ENCODE results near the gene DGCR2. TPM values are rescaled to one million over a fixed set of nuclear protein-coding genes. Genes with fewer than 3 reads are reported as not detected.
"Not testable (repeated sequence)": the region's sequence is repeated elsewhere in the genome, so short reads cannot be mapped to it uniquely, and the experiment has no call there.

The DGCR2 gene
- total RNA-seq, 1 donor from 2014 or later, result 70.6 TPM

DNA sequence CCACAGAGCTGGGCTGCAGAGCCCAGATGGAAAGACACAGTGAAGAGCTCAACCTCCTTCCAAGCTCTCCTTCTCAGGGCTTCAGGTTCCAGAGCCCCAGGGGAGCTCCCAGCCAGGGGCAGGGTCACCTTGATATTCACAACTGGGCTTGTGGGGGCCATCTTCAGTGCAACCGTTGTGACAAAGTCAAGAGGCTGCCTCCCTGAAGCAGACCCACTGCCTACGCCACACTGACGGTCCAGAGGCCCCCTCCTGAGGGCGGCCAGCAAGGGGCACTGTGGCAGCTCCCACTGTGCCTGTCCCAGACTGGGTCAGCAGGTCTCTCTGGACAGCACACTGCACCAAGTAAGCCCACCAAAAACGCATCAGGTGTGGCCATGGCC, 84.1 kb downstream of the DGCR2 start:
- H3K27ac ChIP-seq, result no peak overlapping the region
- H3K4me3 ChIP-seq, result no peak overlapping the region
- ATAC-seq (no peak), DNase-seq (no peak)
- TF ChIP-seq, protein P1, sequence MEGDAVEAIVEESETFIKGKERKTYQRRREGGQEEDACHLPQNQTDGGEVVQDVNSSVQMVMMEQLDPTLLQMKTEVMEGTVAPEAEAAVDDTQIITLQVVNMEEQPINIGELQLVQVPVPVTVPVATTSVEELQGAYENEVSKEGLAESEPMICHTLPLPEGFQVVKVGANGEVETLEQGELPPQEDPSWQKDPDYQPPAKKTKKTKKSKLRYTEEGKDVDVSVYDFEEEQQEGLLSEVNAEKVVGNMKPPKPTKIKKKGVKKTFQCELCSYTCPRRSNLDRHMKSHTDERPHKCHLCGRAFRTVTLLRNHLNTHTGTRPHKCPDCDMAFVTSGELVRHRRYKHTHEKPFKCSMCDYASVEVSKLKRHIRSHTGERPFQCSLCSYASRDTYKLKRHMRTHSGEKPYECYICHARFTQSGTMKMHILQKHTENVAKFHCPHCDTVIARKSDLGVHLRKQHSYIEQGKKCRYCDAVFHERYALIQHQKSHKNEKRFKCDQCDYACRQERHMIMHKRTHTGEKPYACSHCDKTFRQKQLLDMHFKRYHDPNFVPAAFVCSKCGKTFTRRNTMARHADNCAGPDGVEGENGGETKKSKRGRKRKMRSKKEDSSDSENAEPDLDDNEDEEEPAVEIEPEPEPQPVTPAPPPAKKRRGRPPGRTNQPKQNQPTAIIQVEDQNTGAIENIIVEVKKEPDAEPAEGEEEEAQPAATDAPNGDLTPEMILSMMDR (IDR thresholded peaks at IDR 0.05), result no peak
- intact Hi-C loops (cut with DNase I), result no loop called here
- H3K36me3 ChIP-seq, result peaks cover 53% of the 10 kb centered on the region
- no peaks in the 10 kb centered on the region for H3K4me1 ChIP-seq
- no peaks in the 10 kb centered on the region for H3K9me3 ChIP-seq
- H3K27me3 ChIP-seq, result no peaks in the 10 kb centered on the region

DNA sequence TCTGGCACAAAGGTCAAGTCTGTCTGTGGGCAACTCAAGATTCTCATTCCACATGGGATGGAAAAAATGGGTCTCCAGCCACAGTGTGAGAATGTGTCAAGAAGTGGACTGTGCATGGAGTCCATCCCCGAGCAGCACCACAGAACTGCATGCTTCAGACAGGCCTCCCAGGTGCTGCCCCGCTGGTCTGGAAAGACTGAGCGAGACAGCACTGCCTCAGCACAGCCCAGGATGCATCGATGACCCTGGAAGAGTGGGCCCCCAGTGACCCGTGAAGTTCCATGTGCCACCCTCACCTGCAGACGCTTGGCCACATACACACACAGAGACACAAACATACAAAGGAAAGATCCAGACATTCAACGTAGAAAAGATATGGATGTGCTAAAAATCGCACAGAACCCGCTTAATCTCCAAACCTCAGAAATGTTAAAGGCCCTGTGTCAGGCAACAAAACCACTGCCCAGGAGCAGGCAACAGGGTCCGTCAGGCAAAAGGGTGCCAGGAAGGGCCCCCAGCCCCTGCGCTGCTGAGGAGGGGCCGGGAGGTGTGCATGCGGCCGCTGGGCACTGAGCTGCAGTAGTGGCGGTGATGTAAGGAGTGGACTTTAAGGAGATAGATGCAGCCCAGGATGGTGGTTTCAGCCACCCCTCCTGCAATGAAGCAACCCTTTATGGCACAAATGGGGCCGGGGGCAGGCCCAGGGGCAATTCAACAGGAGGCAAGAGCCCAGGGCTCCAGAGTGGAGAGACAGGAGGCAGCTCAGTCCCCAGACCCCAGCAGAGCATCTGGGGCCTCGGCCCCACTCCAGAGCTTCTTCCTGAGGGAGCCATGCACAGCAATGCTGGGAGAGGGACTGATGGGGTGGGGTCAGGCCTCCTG, 84.7 kb downstream of the DGCR2 start:
- Histone ChIP-seq H3K4me3 (no peak overlapping the region), H3K4me1 (no peaks in the 10 kb centered on the region), H3K36me3 (peaks cover 47% of the 10 kb centered on the region), H3K27me3 (no peaks in the 10 kb centered on the region), H3K9me3 (no peaks in the 10 kb centered on the region), H3K27ac (no peak overlapping the region)
- ATAC-seq (no peak), DNase-seq (peak; percentile 61)
- TF ChIP-seq, protein P1 (IDR thresholded peaks at IDR 0.05), result no peak
- intact Hi-C loops (cut with DNase I), result no loop called here

DNA sequence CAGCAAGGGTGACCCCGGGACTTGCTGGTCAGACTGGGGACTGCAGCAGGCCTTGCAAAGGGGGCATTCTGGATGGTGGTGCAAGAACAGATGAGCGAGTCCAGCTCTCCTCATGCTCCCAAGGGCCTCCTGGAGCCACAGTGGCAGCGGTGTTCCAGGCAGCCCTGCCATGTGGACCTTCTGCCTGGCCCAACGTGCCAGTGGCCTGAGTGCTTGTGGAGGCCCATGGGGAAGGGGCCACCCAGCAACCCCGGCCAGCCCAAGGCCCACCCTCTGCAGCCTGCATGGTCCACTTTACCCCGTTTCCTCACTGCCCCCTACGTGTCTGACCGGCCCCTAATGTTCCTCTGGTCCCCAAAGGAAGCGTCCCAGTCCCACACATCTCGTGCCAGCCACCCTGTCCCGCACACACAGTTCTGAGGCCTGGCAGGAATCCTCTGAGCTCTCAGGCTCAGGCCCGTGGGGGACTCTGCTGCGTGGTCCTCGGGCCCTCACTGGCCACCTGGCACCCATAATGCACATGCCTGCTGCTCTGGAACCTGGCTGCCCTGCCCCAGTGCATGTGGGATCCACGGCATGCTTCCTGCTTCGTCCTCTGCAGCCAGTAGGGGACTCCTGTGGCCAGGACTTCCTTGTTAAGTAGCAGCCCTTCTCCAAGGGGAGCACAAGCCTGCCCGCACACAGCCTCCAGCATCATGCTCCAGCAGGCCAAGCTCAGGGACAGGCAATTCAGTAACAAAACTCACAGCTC, 85.5 kb downstream of the DGCR2 start:
- Histone ChIP-seq H3K27ac (no peak overlapping the region), H3K4me1 (no peaks in the 10 kb centered on the region), H3K36me3 (peaks cover 38% of the 10 kb centered on the region), H3K4me3 (no peak overlapping the region), H3K27me3 (no peaks in the 10 kb centered on the region), H3K9me3 (no peaks in the 10 kb centered on the region)
- DNase-seq (peak; percentile 53), ATAC-seq (no peak)
- TF ChIP-seq, protein P1 (IDR thresholded peaks at IDR 0.05), result no peak
- intact Hi-C loops (cut with DNase I), result no loop called here

DNA sequence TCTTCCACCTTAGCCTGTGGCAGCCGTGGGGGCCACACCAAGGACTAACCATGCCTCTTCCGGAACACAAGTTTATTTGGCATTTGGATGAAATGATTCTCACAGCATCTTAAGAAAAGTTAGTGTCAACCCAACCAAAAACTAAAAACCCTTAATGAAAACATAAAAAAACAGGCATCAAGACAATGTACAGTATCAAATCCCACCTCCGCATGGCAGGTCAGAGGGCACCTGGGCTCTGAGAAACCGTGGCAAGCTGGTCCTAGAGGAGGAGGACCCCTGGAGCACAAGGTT, 86.0 kb downstream of the DGCR2 start:
- peaks cover 33% of the 10 kb centered on the region for H3K36me3 ChIP-seq

DNA sequence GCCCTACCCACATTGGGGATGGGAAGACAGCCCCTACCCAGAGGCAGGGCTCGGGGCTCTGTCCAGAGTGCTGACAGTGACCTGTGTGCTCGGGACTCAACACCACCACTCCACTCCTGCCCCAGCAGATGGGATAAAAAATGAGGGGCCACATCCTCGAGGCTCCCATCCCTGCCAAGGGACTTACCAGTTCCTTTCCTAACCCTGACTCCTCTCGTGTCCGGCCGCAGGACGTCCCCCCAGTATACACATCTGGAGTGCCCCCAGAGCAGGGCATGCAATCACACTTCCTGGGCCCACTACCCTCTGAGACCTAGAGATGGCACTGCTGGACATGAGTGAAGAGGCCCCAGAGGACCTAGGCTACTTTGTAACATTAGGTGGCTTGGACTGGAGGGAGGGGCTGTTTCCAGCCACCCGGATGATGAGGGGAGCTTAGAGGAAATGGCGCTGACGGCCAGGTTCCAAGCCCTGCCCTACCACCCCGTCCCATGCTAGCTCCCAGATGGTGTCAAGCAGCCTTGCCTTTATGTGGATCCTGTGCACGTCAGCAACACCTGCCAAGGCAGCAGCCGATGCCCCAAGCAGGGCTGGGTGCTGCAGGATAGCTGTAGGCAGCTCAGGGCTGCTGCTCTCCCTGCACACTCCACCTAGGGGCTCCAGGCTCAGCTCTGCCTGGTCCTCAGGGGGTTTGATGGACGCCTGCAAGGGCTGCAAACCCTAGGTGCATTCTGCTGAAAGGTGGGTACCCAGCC, 86.6 kb downstream of the DGCR2 start:
- intact Hi-C loops (cut with DNase I), result no loop called here
- ATAC-seq, result peak; percentile 17
- Histone ChIP-seq H3K27ac (no peak overlapping the region), H3K9me3 (no peaks in the 10 kb centered on the region), H3K4me1 (no peaks in the 10 kb centered on the region), H3K4me3 (no peak overlapping the region), H3K36me3 (peaks cover 28% of the 10 kb centered on the region), H3K27me3 (peaks cover 2% of the 10 kb centered on the region)
- TF ChIP-seq, protein P1 (IDR thresholded peaks at IDR 0.05), result peak; percentile 18
- peak; percentile 58 for DNase-seq

More for the DNA sequence above, 86.0 kb downstream of the DGCR2 start:
- H3K4me3 ChIP-seq, result no peak overlapping the region
- no peaks in the 10 kb centered on the region for H3K9me3 ChIP-seq
- H3K27ac ChIP-seq, result no peak overlapping the region
- intact Hi-C loops (cut with DNase I), result no loop called here
- no peak for DNase-seq
- TF ChIP-seq, protein P1 (IDR thresholded peaks at IDR 0.05), result no peak
- H3K4me1 ChIP-seq, result no peaks in the 10 kb centered on the region
- no peaks in the 10 kb centered on the region for H3K27me3 ChIP-seq
- no peak for ATAC-seq

DNA sequence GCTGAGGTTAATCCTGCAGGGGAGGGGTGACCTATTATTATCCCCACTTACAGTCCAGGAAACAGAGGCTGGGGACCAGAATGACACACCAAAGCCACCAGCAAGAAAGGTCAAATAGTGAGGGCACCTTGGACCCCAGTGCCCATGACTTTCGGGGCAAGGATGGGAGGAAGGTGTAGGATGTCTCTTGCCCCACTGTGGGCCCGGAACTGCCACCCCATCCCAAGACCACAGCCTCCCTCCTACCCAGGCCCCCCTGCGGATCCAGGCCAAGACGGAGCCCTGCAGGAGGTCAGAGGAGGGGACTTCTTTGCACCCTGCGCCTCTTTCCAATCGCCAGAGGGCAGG, 87.1 kb downstream of the DGCR2 start:
- H3K27me3 ChIP-seq; H3K4me3 ChIP-seq; ATAC-seq; intact Hi-C loops (cut with DNase I); H3K27ac ChIP-seq; DNase-seq; H3K9me3 ChIP-seq; H3K4me1 ChIP-seq: not testable (repeated sequence)
- H3K36me3 ChIP-seq, result peaks cover 23% of the 10 kb centered on the region

DNA sequence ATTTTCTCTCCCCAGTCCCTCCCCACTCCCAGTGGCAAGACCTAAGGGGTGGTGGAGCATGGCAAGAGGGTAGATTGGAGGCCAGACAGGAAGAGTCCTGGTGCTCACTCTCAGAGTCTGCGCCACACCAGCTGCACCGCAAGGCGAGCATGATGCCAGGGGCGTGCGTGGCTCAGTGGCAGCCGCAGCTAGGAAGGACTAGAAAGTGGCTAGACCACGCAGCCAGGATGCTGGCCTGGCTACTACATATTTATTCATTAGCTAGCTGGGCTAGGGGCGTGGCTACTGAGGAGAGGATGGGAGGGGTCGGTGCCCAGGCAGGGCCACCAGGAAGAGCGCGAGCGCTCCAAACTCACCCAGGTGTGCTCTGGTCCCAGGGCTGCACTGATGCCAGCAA, 87.5 kb downstream of the DGCR2 start:
- H3K4me3 ChIP-seq; H3K4me1 ChIP-seq; H3K9me3 ChIP-seq; H3K27ac ChIP-seq; H3K27me3 ChIP-seq; intact Hi-C loops (cut with DNase I); ATAC-seq: not testable (repeated sequence)
- peaks cover 19% of the 10 kb centered on the region for H3K36me3 ChIP-seq
- DNase-seq, result peak; percentile 48

DNA sequence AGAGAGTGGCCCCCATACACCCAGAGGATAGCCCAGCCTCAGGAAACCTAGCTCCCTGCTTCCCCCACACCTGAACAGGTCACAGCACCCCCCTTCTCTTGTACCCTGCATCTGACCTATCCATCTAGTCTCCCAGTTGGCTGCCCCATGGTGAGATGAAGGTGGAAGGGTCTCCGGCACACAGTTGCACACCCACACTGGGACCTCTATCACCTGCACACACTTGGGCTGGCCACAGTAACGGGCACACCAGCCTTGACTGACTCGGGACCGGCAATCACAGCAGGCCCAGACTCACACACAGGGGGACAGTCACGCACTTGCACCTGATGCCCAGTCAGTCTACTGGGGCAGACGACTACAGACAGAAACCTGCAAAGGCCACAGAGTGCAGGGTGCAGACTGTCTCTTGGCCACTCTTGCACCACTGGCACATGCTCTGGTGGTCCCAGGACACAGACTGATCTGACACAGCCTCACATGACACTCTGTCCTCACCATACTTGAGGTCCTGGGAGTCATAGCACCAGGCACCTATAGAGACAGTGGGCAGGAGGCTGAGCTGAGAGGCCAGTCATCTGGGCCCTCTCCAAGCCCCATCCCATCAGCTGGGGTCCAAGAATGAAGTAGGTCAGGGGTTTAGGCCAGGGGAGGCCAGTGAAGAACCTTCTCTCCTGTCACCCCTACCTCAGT, 88.0 kb downstream of the DGCR2 start:
- intact Hi-C loops (cut with DNase I); H3K27me3 ChIP-seq; H3K4me1 ChIP-seq; ATAC-seq; H3K27ac ChIP-seq; H3K4me3 ChIP-seq; H3K9me3 ChIP-seq: not testable (repeated sequence)
- peak; percentile 31 for DNase-seq
- H3K36me3 ChIP-seq, result peaks cover 15% of the 10 kb centered on the region

Data from upper lobe of right lung (tissue), 1 donor.